Measurements from ENCODE around the gene IQSEC2. TPM values are rescaled to one million over a fixed set of nuclear protein-coding genes. Genes with fewer than 3 reads are reported as not detected.

The IQSEC2 gene
- total and polyA plus RNA-seq, 2 donors (not counting 1 experiment from before 2014, with no cell fraction given), result 0.58 to 0.94 TPM

GRCh38 chrX:53320543-53321229, 39.3 kb upstream of the IQSEC2 start:
- peaks cover 42% of the 10 kb centered on the region for H3K27me3 Mint-ChIP-seq
- peak overlapping the region; percentile 57 for H3K9ac ChIP-seq (ENCODE audit: low read length)
- peak; percentile 97 for TF ChIP-seq EZH2 (IDR thresholded peaks at IDR 0.05; ENCODE audit: borderline replicate concordance, insufficient read depth, low read depth, low read length, poor library complexity, severe bottlenecking)
- no peak for TF ChIP-seq CTCF (IDR thresholded peaks at IDR 0.05)
- peaks cover 19 to 38% of the 10 kb centered on the region in 2 donors for H3K4me1 ChIP-seq (ENCODE audit: control insufficient read depth in 2 of 2, insufficient read depth in 2 of 2, low read length in 2 of 2)
- H3K9me3 Mint-ChIP-seq (ENCODE audit: insufficient read depth), result no peaks in the 10 kb centered on the region
- no peaks in the 10 kb centered on the region for H3K9me3 ChIP-seq (ENCODE audit: control extremely low read depth in 1 of 3, control insufficient read depth in 2 of 3, insufficient read depth in 1 of 3, low read length in 2 of 3)
- peak; percentile 48 for DNase-seq
- WGBS (ENCODE audit: insufficient coverage), result under 1% methylated on average over 64 of the region's 75 CpGs
- peak overlapping the region; percentile 92 for H3K4me2 ChIP-seq (replicated peaks; ENCODE audit: low read depth, low read length, poor library complexity, severe bottlenecking)
- H3K27me3 ChIP-seq (replicated peaks in 1 of 4; ENCODE audit: control extremely low read depth in 1 of 4, control insufficient read depth in 3 of 4, insufficient read depth in 4 of 4, low read length in 3 of 4), result peaks cover 0 to 47% (median 31%) of the 10 kb centered on the region in 4 experiments
- H3K4me3 Mint-ChIP-seq, result peak overlapping the region; percentile 55
- peak overlapping the region; percentile 72 for H2AFZ ChIP-seq (ENCODE audit: insufficient read depth, low read depth, low read length, poor library complexity, severe bottlenecking)
- H4K20me1 ChIP-seq (ENCODE audit: control insufficient read depth, insufficient read depth, low read length, poor library complexity, severe bottlenecking), result no peaks in the 10 kb centered on the region
- peak; percentile 26 for ATAC-seq (ENCODE audit: low read depth)
- CTCF ChIA-PET, result interaction anchor here (1.1 to 1.5 kb wide), 3 partner anchors 115 to 125 kb away, joined by 3 to 7 read pairs (median 5); no protein-coding TSS in a partner anchor
- intact Hi-C loops (cut with micrococcal nuclease), result no loop called here
- no peak overlapping the region for H3K27ac Mint-ChIP-seq
- no peaks in the 10 kb centered on the region for H3K79me2 ChIP-seq (ENCODE audit: control insufficient read depth, insufficient read depth, low read length)
- POLR2A ChIA-PET, result interaction anchor here (0.5 to 0.9 kb wide), 2 partner anchors 8 to 148 kb away, joined by 3 read pairs; no protein-coding TSS in a partner anchor
- H3K4me3 ChIP-seq (ENCODE audit: control extremely low read depth in 1 of 5, extremely low read depth in 1 of 5, insufficient read depth in 1 of 5, low read depth in 2 of 5, low read length in 4 of 5), result peak overlapping the region in 4 of 5 experiments; percentile 37 to 62 (median 50)
- H3K36me3 ChIP-seq (replicated peaks in 1 of 2; ENCODE audit: control extremely low read depth in 1 of 2, control insufficient read depth in 1 of 2, extremely low read depth in 1 of 2, insufficient read depth in 2 of 2, low read length in 1 of 2), result no peaks in the 10 kb centered on the region
- peaks cover 15% of the 10 kb centered on the region for H3K4me1 Mint-ChIP-seq
- no peak overlapping the region for H3K27ac ChIP-seq (ENCODE audit: low read length in 2 of 2)
